GM15510 (cell line): ENCODE measurements around the gene RWDD4.

Source experiments
- POLR2A ChIP-seq: IDR thresholded peaks from 3 replicates; pipeline ENCODE4 v1.6.1; 2011; ENCODE audit warnings: borderline replicate concordance; ENCODE audit not compliant: insufficient read length; ENCODE audit errors: extremely low read depth

Gene RWDD4

GRCh38 chr4:183618681-183619080 is 40.3 kb downstream of the RWDD4 start:
- TF ChIP-seq POLR2A = no peak

- no peak for TF ChIP-seq POLR2A
Measured at GRCh38 chr4:183617075-183617474, 41.9 kb downstream of the RWDD4 start.

GRCh38 chr4:183612329-183613250 is 46.4 kb downstream of the RWDD4 start:
- TF ChIP-seq POLR2A = no peak

- TF ChIP-seq POLR2A = no peak
Measured at GRCh38 chr4:183611210-183611830, 47.7 kb downstream of the RWDD4 start.

- TF ChIP-seq POLR2A = no peak
Measured at GRCh38 chr4:183610613-183611012, 48.4 kb downstream of the RWDD4 start.

GRCh38 chr4:183610033-183610432 is 49.0 kb downstream of the RWDD4 start:
- TF ChIP-seq POLR2A = no peak

GRCh38 chr4:183609151-183609550 is 49.8 kb downstream of the RWDD4 start:
- no peak for TF ChIP-seq POLR2A

GRCh38 chr4:183607894-183608293 is 51.1 kb downstream of the RWDD4 start:
- TF ChIP-seq POLR2A = no peak

GRCh38 chr4:183602557-183603027 is 56.4 kb downstream of the RWDD4 start:
- no peak for TF ChIP-seq POLR2A

GRCh38 chr4:183601381-183601780 is 57.6 kb downstream of the RWDD4 start:
- no peak for TF ChIP-seq POLR2A

GRCh38 chr4:183600189-183600685 is 58.7 kb downstream of the RWDD4 start:
- no peak for TF ChIP-seq POLR2A

GRCh38 chr4:183599690-183600089 is 59.3 kb downstream of the RWDD4 start:
- TF ChIP-seq POLR2A = no peak

GRCh38 chr4:183599284-183599683 is 59.7 kb downstream of the RWDD4 start:
- no peak for TF ChIP-seq POLR2A

- TF ChIP-seq POLR2A = no peak
Measured at GRCh38 chr4:183596067-183596757, 62.8 kb downstream of the RWDD4 start.

GRCh38 chr4:183594823-183595222 is 64.2 kb downstream of the RWDD4 start:
- no peak for TF ChIP-seq POLR2A
